ENCODE measurements around the gene WFS1. TPM values are rescaled to one million over a fixed set of nuclear protein-coding genes. Genes with fewer than 3 reads are reported as not detected.

The WFS1 gene
- total and polyA plus RNA-seq, 2 of the 8 experiments (the other 6 are each of a cell fraction or from before 2014, with no cell fraction given) = 29.1 to 43.1 TPM

- H3K23me2 ChIP-seq (ENCODE audit: low read depth, low read length) = no peaks in the 10 kb centered on the region
- no peak overlapping the region for H3K9ac ChIP-seq (replicated peaks in 1 of 4; ENCODE audit: extremely low read depth in 1 of 4, low read depth in 3 of 4, low read length in 3 of 4)
- H2AK5ac ChIP-seq (ENCODE audit: low read depth, low read length) = no peak overlapping the region
- H2AFZ ChIP-seq (ENCODE audit: low read length) = no peak overlapping the region
- CTCF ChIA-PET (ENCODE audit: partially characterized antibody) = interaction anchor here (0.6 to 37.7 kb wide), 7 partner anchors 6 to 260 kb away, joined by 3 to 908 read pairs (median 8); partner anchors contain the start of gene WFS1
- no peak overlapping the region for H3K18ac ChIP-seq (ENCODE audit: extremely low read depth, low read length)
- peaks cover 0 to 6% (median 5%) of the 10 kb centered on the region in 4 experiments; a peak in 5 of 7 replicates for H3K4me1 ChIP-seq (replicated peaks in 1 of 4; ENCODE audit: control insufficient read depth in 3 of 4, insufficient read depth in 4 of 4, low read length in 3 of 4)
- H3K14ac ChIP-seq (ENCODE audit: insufficient read length) = no peak overlapping the region
- peak overlapping the region; percentile 61; the same call in 1 of the 2 replicates for H2BK20ac ChIP-seq (ENCODE audit: low read length)
- H2BK15ac ChIP-seq (ENCODE audit: low read length) = 0 out of 2 replicates have a peak overlapping the region, but pooled peaks have one; percentile 61
- no peak for FAIRE-seq
- WGBS, 2 experiments (ENCODE audit: extremely low coverage in 1 of 2, insufficient coverage in 1 of 2, insufficient read length in 1 of 2, insufficient replicate concordance in 2 of 2, low coverage in 1 of 2, low lambda C conversion rate in 2 of 2, missing lambda C conversion rate in 1 of 2) = 81% methylated on average over 5 of the region's 5 CpGs; no CpG with 5 or more reads in 1 of the 2 experiments
- no peak overlapping the region for H4K91ac ChIP-seq (replicated peaks; ENCODE audit: insufficient read length, low read length)
- no peaks in the 10 kb centered on the region for H3K79me2 ChIP-seq (ENCODE audit: control insufficient read depth in 1 of 2, insufficient read depth in 2 of 2, low read length in 2 of 2)
- no peak overlapping the region for H2BK12ac ChIP-seq (ENCODE audit: low read depth, low read length)
- POLR2A ChIA-PET (ENCODE audit: partially characterized antibody) = interaction anchor here (1.2 to 1.8 kb wide), 3 partner anchors 12 to 13 kb away, joined by 4 to 6 read pairs (median 5); partner anchors contain the start of gene WFS1
- H3K4ac ChIP-seq (replicated peaks; ENCODE audit: insufficient read length, low read depth, low read length) = no peak overlapping the region
- no peaks in the 10 kb centered on the region for H3K9me3 ChIP-seq (ENCODE audit: insufficient read depth in 2 of 2, low read depth in 1 of 2, low read length in 1 of 2)
- no peaks in the 10 kb centered on the region for H3K79me1 ChIP-seq (ENCODE audit: low read depth, low read length)
- peak overlapping the region in 1 of 2 experiments; percentile 59; a peak in 1 of 4 replicates for H3K4me2 ChIP-seq (ENCODE audit: insufficient read depth in 1 of 2, low read depth in 2 of 2, low read length in 2 of 2)
- no peak overlapping the region for H3K23ac ChIP-seq (ENCODE audit: insufficient read length)
- TF ChIP-seq SAP30 (IDR thresholded peaks at IDR 0.05; ENCODE audit: insufficient read depth, insufficient replicate concordance, low read length) = no peak
- TF ChIP-seq SRF (IDR thresholded peaks at IDR 0.05; ENCODE audit: low read depth, low read length) = no peak
- no peak for TF ChIP-seq SUZ12 (IDR thresholded peaks at IDR 0.05; ENCODE audit: low read length)
- H3K27me3 ChIP-seq (replicated peaks in 1 of 4; ENCODE audit: control insufficient read depth in 3 of 4, extremely low read depth in 1 of 4, insufficient read depth in 3 of 4, low read length in 3 of 4) = no peaks in the 10 kb centered on the region; a peak in 2 of 7 replicates
- H3K56ac ChIP-seq (replicated peaks; ENCODE audit: insufficient read length, low read depth, low read length) = no peak overlapping the region
- H4K20me1 ChIP-seq (replicated peaks in 1 of 2; ENCODE audit: control insufficient read depth in 1 of 2, insufficient read depth in 2 of 2, low read length in 2 of 2) = no peaks in the 10 kb centered on the region
- H3K27ac ChIP-seq (ENCODE audit: low read depth, low read length) = no peak overlapping the region
- no peak overlapping the region for H3K4me3 ChIP-seq (ENCODE audit: extremely low read depth in 1 of 4, insufficient read depth in 2 of 4, low read depth in 3 of 4, low read length in 4 of 4)
- no peak overlapping the region; the same call in 1 of the 2 replicates for H4K8ac ChIP-seq (ENCODE audit: extremely low read depth, insufficient read depth, low read length)
- H4K5ac ChIP-seq (ENCODE audit: insufficient read length, low read depth, low read length) = no peak overlapping the region
- H3K36me3 ChIP-seq (ENCODE audit: control insufficient read depth in 2 of 4, insufficient read depth in 4 of 4, low read length in 3 of 4) = no peaks in the 10 kb centered on the region
- no peak overlapping the region for H2BK5ac ChIP-seq (ENCODE audit: low read depth, low read length)
- DNase-seq (ENCODE audit: low read depth in 1 of 2, low spot score in 2 of 2) = no peak
- H2BK120ac ChIP-seq (replicated peaks; ENCODE audit: low read depth, low read length) = no peak overlapping the region
Observed at GRCh38 chr4:6258026-6258360, 11.7 kb upstream of the WFS1 start.
